Testis (tissue), 2 donors: ENCODE measurements around the gene PRR27.

Source experiments
- CTCF ChIP-seq, 3 experiments: fragments of 450-650 bp in 2 of 3; fragments of 200-600 bp in 1 of 3; sonication (generic) in 1 of 3; IDR thresholded peaks; one replicate each; pipeline ENCODE4 v1.5.1; 2016 to 2019; ENCODE audit warnings: antibody characterized with exemption in 3 of 3, mild to moderate bottlenecking in 2 of 3, moderate library complexity in 1 of 3
- POLR2A ChIP-seq: fragments of 450-650 bp; IDR thresholded peaks from one replicate; pipeline ENCODE4 v1.6.1; 2017; ENCODE audit warnings: antibody characterized with exemption, mild to moderate bottlenecking, moderate library complexity

GRCh38 chr4:70110917-70111316 lies 43.1 kb upstream of the PRR27 start:
- no peak for TF ChIP-seq CTCF (IDR thresholded peaks at IDR 0.05)
- no peak for TF ChIP-seq POLR2A
